ENCODE measurements around the gene STARD3NL. TPM values are rescaled to one million over a fixed set of nuclear protein-coding genes. Genes with fewer than 3 reads are reported as not detected.

The STARD3NL gene
- total and polyA plus RNA-seq, 8 donors: 9.3 to 61.6 (median 23.8) TPM

DNA sequence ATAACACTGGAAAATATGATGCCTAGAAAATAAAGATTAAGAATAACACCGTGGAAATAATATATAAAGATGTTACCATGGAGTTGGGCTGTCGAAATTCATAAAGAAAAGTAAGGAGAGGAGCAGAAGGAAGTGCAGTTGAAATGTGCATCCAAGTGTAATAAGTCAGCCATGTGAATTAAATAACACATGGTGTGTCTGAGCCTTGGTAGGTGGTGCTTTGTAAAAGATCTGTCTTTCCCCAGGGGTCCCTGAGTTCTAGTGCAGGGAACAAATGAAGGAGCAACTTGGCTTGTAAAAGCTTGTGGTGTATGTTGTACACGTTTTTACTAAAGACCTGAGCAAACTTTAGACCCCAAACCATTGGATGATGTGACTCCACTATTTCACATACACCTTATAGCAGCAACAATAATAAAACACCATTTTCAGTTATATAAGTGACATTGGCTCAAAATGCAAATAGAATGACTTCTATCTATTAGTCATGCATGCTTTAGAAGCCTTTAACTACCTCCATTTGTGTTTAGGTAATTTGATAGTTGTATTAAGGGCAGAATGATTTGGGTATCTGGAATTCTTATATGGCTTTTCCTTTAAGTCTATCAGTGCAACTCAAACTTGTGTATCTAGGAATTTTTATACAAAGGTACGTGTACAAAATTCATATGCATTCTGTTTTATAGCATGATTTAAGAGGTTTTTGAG is 11.3 kb downstream of the STARD3NL start:
- intact Hi-C loops (cut with DNase I; ENCODE audit: low total_unique reads): no loop called here
- TF ChIP-seq, protein P1, sequence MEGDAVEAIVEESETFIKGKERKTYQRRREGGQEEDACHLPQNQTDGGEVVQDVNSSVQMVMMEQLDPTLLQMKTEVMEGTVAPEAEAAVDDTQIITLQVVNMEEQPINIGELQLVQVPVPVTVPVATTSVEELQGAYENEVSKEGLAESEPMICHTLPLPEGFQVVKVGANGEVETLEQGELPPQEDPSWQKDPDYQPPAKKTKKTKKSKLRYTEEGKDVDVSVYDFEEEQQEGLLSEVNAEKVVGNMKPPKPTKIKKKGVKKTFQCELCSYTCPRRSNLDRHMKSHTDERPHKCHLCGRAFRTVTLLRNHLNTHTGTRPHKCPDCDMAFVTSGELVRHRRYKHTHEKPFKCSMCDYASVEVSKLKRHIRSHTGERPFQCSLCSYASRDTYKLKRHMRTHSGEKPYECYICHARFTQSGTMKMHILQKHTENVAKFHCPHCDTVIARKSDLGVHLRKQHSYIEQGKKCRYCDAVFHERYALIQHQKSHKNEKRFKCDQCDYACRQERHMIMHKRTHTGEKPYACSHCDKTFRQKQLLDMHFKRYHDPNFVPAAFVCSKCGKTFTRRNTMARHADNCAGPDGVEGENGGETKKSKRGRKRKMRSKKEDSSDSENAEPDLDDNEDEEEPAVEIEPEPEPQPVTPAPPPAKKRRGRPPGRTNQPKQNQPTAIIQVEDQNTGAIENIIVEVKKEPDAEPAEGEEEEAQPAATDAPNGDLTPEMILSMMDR (IDR thresholded peaks at IDR 0.05): no peak
- TF ChIP-seq EP300 (IDR thresholded peaks at IDR 0.05) (no peak), POLR2A (IDR thresholded peaks at IDR 0.05) (no peak), POLR2AphosphoS5 (IDR thresholded peaks at IDR 0.05) (no peak)
- H3K27me3 ChIP-seq: no peaks in the 10 kb centered on the region
- H3K4me1 ChIP-seq: peaks cover 0 to 29% (median 9%) of the 10 kb centered on the region in 4 donors
- 82 to 87% (median 84%) methylated on average over 4 of the region's 4 CpGs for WGBS, 5 donors
- DNase-seq: no peak
- H3K4me3 ChIP-seq: no peak overlapping the region
- no peak overlapping the region for H3K27ac ChIP-seq
- H3K36me3 ChIP-seq: no peaks in the 10 kb centered on the region
- peaks cover 0 to 5% (median 0%) of the 10 kb centered on the region in 4 donors for H3K9me3 ChIP-seq

DNA sequence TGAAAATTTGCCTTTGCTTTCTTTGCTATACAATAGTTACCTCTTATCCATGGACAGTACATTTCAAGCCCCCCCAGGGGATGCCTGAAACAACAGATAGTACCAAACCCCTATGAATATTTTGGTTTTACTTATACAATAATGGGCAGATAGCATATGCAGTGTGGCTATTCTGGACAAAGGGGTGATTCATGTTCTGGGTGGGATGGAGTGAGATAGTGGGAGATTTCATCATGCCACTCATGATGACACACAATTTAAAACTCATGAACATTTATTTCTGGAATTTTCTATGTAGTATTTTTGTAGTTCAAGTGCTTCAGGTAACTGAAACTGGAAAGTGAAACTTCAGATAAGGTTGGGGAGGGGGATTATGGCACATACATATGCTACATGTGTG is 12.0 kb downstream of the STARD3NL start:
- Histone ChIP-seq H3K27ac (no peak overlapping the region), H3K27me3 (no peaks in the 10 kb centered on the region), H3K4me1 (peaks cover 0 to 26% (median 9%) of the 10 kb centered on the region in 4 donors), H3K9me3 (peaks cover 0 to 5% (median 0%) of the 10 kb centered on the region in 4 donors), H3K4me3 (no peak overlapping the region), H3K36me3 (no peaks in the 10 kb centered on the region)
- DNase-seq: no peak
- TF ChIP-seq POLR2A (IDR thresholded peaks at IDR 0.05): no peak
- TF ChIP-seq POLR2AphosphoS5 (IDR thresholded peaks at IDR 0.05): no peak
- intact Hi-C loops (cut with DNase I; ENCODE audit: low total_unique reads): no loop called here

DNA sequence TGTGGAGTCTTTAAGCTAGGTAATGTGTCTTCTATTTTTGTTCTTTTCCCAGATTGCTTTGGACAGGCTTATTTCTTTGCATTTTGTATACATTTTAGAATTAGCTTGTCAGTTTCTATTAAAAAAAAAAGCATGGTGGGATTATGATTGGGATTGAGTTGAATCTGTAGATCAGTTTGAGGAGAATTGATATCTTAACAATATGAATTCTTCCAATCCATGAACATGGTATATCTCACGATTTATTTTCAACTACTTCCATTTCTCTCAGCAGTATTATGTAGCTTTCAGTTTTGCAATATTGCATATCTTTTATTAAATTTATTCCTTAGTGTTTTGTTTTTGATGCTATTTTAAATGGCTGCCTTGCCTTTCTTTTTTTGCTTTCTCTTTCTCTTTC is 13.7 kb downstream of the STARD3NL start:
- peaks cover 0 to 5% (median 0%) of the 10 kb centered on the region in 4 donors for H3K9me3 ChIP-seq
- TF ChIP-seq POLR2A (IDR thresholded peaks at IDR 0.05) (no peak), POLR2AphosphoS5 (IDR thresholded peaks at IDR 0.05) (no peak), EP300 (IDR thresholded peaks at IDR 0.05) (no peak)
- TF ChIP-seq, protein P1 (IDR thresholded peaks at IDR 0.05): no peak
- WGBS, 5 donors: 98 to 100% (median 99%) methylated on average over 1 of the region's 1 CpG
- no peak overlapping the region for H3K27ac ChIP-seq
- no peaks in the 10 kb centered on the region for H3K27me3 ChIP-seq
- intact Hi-C loops (cut with DNase I; ENCODE audit: low total_unique reads): no loop called here
- DNase-seq: no peak
- no peak overlapping the region for H3K4me3 ChIP-seq
- no peaks in the 10 kb centered on the region for H3K36me3 ChIP-seq
- H3K4me1 ChIP-seq: peaks cover 0 to 34% (median 19%) of the 10 kb centered on the region in 4 donors

DNA sequence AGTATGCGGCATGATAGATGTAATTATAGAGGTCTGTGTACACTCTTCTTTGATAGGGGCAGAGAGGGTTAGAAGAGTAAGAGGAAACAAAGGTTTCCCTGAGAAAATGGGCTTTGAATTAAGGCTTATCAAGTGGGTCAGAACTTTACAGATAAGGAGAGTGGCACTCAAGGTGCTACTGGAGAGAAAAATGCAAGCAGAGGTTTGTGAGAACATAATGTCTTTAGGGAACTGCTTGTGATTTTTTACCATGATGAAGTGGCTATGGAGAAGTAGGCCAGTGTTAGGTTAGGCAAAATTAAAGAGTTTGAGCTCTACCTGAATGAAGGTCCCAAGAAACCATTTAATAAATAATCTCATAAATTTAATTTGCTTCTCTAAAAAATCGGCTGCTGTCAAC is 14.3 kb downstream of the STARD3NL start:
- 58 to 71% (median 63%) methylated on average over 2 of the region's 2 CpGs for WGBS, 5 donors
- no peaks in the 10 kb centered on the region for H3K27me3 ChIP-seq
- DNase-seq: no peak
- peaks cover 0 to 36% (median 21%) of the 10 kb centered on the region in 4 donors for H3K4me1 ChIP-seq
- no peak overlapping the region for H3K27ac ChIP-seq
- no peak overlapping the region for H3K4me3 ChIP-seq
- TF ChIP-seq POLR2AphosphoS5 (IDR thresholded peaks at IDR 0.05) (no peak), POLR2A (IDR thresholded peaks at IDR 0.05) (no peak), EP300 (IDR thresholded peaks at IDR 0.05) (no peak)
- TF ChIP-seq, protein P1 (IDR thresholded peaks at IDR 0.05): no peak
- H3K36me3 ChIP-seq: no peaks in the 10 kb centered on the region
- intact Hi-C loops (cut with DNase I; ENCODE audit: low total_unique reads): no loop called here
- H3K9me3 ChIP-seq: peaks cover 0 to 5% (median 0%) of the 10 kb centered on the region in 4 donors
